Activated B cell treated with CpG ODN at 0.5 μM for 24 hours (primary cell): ENCODE results near the gene ZMAT3. TPM values are rescaled to one million over a fixed set of nuclear protein-coding genes. Genes with fewer than 3 reads are reported as not detected.
A peak's percentile ranks its signal among the peaks of the same experiment; 100 is the strongest.
"Not testable (repeated sequence)": the region's sequence is repeated elsewhere in the genome, so short reads cannot be mapped to it uniquely, and the experiment has no call there.

Experiments
- ATAC-seq: fragments of 200-7000 bp; cut with Tn5 transposase; one replicate; pipeline ENCODE4 v1.10.0; 2021; ENCODE audit warnings: low read depth, mild to moderate bottlenecking, moderate library complexity
- CTCF ChIA-PET: fragments of 350-600 bp; sonication (Branson Sonifier 250); formaldehyde crosslinking; loops from one replicate; lab custom pipeline; 2021; ENCODE audit warnings: antibody characterized with exemption; lab: Charles Lee
- POLR2A ChIA-PET: fragments of 350-600 bp; sonication (Branson Sonifier 250); formaldehyde crosslinking; loops from one replicate; lab custom pipeline; 2021; ENCODE audit warnings: antibody characterized with exemption; lab: Charles Lee
- DNase-seq: peaks from one replicate; pipeline ENCODE4 v3.0.0; 2022
- H3K27ac Mint-ChIP-seq: one replicate; pipeline ENCODE4 v1.8.0; 2020; ENCODE audit warnings: mixed read lengths
- H3K27me3 Mint-ChIP-seq: one replicate; pipeline ENCODE4 v1.8.0; 2021; ENCODE audit warnings: mixed read lengths
- H3K36me3 Mint-ChIP-seq: one replicate; pipeline ENCODE4 v1.8.0; 2021; ENCODE audit warnings: low read depth, mixed read lengths
- H3K4me1 Mint-ChIP-seq: one replicate; pipeline ENCODE4 v1.8.0; 2021; ENCODE audit warnings: mixed read lengths
- H3K4me3 Mint-ChIP-seq: one replicate; pipeline ENCODE4 v1.8.0; 2020; ENCODE audit warnings: mild to moderate bottlenecking, mixed read lengths
- H3K9me3 Mint-ChIP-seq: one replicate; pipeline ENCODE4 v1.8.0; 2020; ENCODE audit warnings: mixed read lengths
- CTCF ChIP-seq: fragments of 200-600 bp; IDR thresholded peaks from one replicate; pipeline ENCODE4 v1.8.0; 2022; ENCODE audit warnings: antibody characterized with exemption, mild to moderate bottlenecking
- intact Hi-C: fragments of 100-400 bp; cut with micrococcal nuclease; formaldehyde crosslinking; loops from one replicate; pipeline ENCODE4 v1.15.1; 2024
- total RNA-seq: library from RNA; stranded (reverse); gene quantifications from 2 replicates; pipeline ENCODE4 v1.2.3, GENCODE V29; 2022

The ZMAT3 gene
- total RNA-seq, 1 donor from 2014 or later: 32.0 TPM

- Mint-ChIP-seq H3K27ac (peak overlapping the region; percentile 87), H3K9me3 (peaks cover 8% of the 10 kb centered on the region), H3K4me1 (peaks cover 63% of the 10 kb centered on the region), H3K27me3 (no peaks in the 10 kb centered on the region), H3K4me3 (peak overlapping the region; percentile 75), H3K36me3 (peaks cover 9% of the 10 kb centered on the region)
- peak; percentile 54 for DNase-seq
- peak; percentile 88 for ATAC-seq
- ChIA-PET CTCF (interaction anchor here (0.9 to 2.8 kb wide), 11 partner anchors 10 to 269 kb away, joined by 4 to 17 read pairs (median 5); partner anchors contain the start of gene ZMAT3), POLR2A (interaction anchor here (0.6 to 3.3 kb wide), 15 partner anchors 8 to 275 kb away, joined by 3 to 27 read pairs (median 4); partner anchors contain the start of gene ZMAT3)
- no peak for TF ChIP-seq CTCF
- intact Hi-C loops: loop anchor here (1.0 kb wide), 3 partner anchors 25 to 101 kb away; partner anchors contain the start of gene ZMAT3
Observed at GRCh38 chr3:179046497-179047353, 24.9 kb downstream of the ZMAT3 start.

GRCh38 chr3:179045719-179046402, 25.7 kb downstream of the ZMAT3 start:
- Mint-ChIP-seq H3K27me3 (no peaks in the 10 kb centered on the region), H3K4me3 (peak overlapping the region; percentile 75), H3K4me1 (peaks cover 61% of the 10 kb centered on the region), H3K27ac (peak overlapping the region; percentile 87), H3K9me3 (peaks cover 7% of the 10 kb centered on the region), H3K36me3 (peaks cover 6% of the 10 kb centered on the region)
- TF ChIP-seq CTCF: no peak
- peak; percentile 38 for ATAC-seq
- DNase-seq: no peak
- CTCF ChIA-PET: interaction anchor here (0.9 to 2.8 kb wide), 10 partner anchors 9 to 269 kb away, joined by 4 to 17 read pairs (median 6); partner anchors contain the start of gene ZMAT3
- intact Hi-C loops: loop anchor here (1.0 kb wide), 3 partner anchors 25 to 101 kb away; partner anchors contain the start of gene ZMAT3
- POLR2A ChIA-PET: interaction anchor here (0.6 to 3.3 kb wide), 15 partner anchors 9 to 276 kb away, joined by 3 to 27 read pairs (median 4); partner anchors contain the start of gene ZMAT3

GRCh38 chr3:179038899-179039251, 32.7 kb downstream of the ZMAT3 start:
- CTCF ChIA-PET: not testable (repeated sequence)

GRCh38 chr3:179038216-179038898, 33.3 kb downstream of the ZMAT3 start:
- POLR2A ChIA-PET: no interaction called here

More at GRCh38 chr3:179038899-179039251, 32.7 kb downstream of the ZMAT3 start:
- peaks cover 15% of the 10 kb centered on the region for H3K36me3 Mint-ChIP-seq
- POLR2A ChIA-PET, H3K27ac Mint-ChIP-seq, H3K9me3 Mint-ChIP-seq, DNase-seq, H3K27me3 Mint-ChIP-seq, intact Hi-C loops, H3K4me3 Mint-ChIP-seq, ATAC-seq: not testable (repeated sequence)
- peaks cover 23% of the 10 kb centered on the region for H3K4me1 Mint-ChIP-seq

More at GRCh38 chr3:179038216-179038898, 33.3 kb downstream of the ZMAT3 start:
- DNase-seq (no peak), ATAC-seq (no peak)
- no peaks in the 10 kb centered on the region for H3K9me3 Mint-ChIP-seq
- CTCF ChIA-PET: no interaction called here
- intact Hi-C loops: no loop called here
- no peak for TF ChIP-seq CTCF
- no peak overlapping the region for H3K27ac Mint-ChIP-seq
- peaks cover 21% of the 10 kb centered on the region for H3K4me1 Mint-ChIP-seq
- no peaks in the 10 kb centered on the region for H3K27me3 Mint-ChIP-seq
- H3K36me3 Mint-ChIP-seq: peaks cover 15% of the 10 kb centered on the region
- H3K4me3 Mint-ChIP-seq: no peak overlapping the region
